HG03060 (cell line): ENCODE measurements around the gene SPAG9.

ENCODE experiments used
- ATAC-seq: cut with Tn5 transposase; IDR thresholded peaks from one replicate; pipeline ENCODE4 v1.9.1; 2021; ENCODE audit warnings: low read depth, moderate number of reproducible peaks; ENCODE audit not compliant: unreplicated experiment

The SPAG9 gene

DNA sequence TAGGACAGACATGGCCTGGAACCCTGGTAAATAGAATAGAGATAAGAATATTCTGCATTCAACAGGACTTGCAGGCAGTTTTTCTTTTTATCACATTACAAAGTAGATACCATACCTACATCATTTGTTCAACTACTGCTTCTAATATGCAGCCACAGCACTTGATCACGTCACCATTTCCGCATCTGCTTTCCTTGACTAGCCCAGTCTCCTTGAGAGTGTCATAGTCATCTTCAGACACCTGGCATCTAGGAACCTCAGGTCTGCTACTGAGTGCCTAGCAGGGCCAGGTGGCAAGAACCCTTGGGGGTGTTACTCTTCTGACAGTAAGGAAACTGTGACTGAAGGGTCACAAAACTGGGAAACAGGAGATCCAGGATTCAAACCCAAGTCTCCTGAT lies 161.3 kb downstream of the SPAG9 start:
- ATAC-seq: no peak

DNA sequence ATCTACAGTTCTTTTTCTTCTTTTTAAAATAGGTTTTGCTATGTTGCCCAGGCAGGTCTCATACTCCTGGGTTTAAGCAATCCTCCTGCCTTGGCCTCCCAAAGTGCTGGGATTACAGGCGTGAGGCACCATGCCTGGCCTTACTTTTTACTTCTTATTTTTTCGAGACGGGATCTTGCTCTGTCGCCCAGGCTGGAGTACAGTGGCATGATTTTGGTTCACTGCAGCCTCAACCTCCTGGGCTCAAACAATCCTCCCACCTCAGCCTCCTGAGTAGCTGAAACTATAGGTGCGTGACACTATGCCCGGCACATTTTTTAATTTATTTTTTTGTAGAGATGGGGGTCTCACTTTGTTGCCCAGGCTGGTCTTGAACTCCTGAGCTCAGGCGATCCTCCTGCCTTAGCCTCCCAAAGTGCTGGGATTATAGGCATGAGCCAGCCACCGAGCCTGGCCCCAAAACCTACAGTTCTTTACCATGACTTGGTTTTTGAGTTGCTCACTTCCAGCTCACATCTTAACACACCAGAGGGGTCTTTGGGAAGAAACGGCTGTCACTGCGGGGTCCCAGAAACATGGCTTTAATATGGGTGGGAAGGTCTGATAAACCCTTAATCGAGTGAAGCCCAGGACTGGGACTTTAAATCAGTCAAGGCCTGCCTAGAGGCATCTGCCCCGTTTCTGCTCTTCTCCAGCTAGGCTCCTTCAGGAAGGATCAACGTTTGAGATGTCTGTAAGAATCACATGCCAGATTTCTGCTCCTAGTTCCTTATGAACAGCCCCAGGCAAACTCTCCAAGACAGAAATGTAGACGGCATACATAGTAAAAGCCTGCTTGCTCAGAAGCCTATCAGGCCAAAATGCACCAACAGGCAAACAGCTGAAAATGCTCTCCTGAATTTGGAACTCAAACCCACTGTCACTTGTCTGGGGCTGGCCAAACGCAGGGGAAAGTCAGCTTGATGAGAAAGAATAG lies 162.8 kb downstream of the SPAG9 start:
- no peak for ATAC-seq

DNA sequence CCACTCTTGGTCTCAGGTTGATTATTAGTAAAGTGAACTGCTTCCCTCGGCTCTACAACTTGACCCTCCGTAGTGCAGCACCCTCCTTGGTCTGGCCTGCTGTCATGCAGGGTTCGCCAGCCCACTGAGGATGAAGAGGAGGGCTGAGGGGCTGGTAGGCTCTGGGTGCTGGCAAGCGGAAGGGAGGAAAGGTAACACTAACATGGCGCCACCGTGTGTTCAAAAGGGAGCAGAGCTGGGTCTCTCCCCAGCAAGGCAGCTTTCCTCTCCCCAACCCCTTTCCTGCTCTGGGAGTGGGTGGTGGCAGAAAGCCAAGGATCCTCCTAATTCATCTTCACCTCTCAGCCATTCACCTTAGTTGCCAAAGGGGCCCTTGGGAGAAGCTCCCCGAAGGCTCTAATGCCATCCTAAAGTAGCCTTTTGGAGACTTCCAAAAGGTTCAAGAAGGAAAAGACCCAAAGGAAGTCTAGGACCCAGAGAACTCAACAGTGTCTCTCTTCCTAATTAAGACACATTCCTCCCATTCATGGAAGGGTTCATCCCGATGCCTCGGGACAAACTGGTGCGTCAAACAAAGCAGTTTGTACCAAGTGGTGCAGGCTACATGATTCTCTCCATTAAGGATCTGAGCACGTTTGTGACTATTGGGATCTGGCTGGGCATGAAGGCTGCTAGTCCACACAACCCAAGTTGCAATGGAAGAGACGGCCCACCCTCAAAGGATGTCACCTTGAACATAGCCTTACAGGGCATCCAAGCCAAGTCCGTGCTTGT lies 163.7 kb downstream of the SPAG9 start:
- ATAC-seq: no peak

DNA sequence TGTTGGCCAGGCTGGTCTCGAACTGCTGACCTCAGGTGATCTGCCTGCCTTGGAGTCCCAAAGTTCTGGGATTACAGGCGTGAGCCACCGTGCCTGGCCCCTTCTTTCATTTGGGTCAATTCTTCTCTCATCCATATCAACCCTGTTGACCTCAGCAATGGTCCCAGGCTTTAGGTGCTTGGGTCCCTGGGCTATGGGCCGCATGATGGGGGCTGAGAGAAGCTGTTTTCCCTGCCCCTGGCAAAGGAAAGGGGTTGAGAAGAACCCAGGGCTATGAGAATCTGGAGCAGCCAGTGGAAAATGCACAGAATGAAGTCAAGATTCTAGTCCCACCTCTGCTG lies 164.3 kb downstream of the SPAG9 start:
- ATAC-seq: no peak

DNA sequence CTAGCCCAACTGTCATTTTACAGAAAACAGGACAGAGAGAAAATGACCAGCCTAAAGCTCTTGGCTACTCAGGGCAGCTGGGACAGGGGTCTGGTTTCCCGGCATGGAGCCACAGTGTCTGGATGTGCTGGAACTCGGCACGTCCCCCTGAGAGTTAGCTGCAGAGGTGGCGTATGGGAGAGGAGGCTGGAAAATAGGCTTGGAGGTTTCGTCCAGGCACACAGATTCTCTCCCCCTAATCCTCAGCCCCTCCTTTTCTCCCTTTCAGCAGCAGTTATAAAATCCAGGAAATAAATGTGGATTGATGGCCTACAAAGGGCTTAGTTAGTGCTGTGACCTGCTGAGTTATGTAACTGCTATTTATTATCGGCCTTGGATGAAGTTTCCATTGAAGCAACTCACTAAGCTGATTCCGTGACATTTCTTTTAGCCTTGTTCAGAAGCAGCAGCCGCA lies 165.0 kb downstream of the SPAG9 start:
- ATAC-seq: no peak

DNA sequence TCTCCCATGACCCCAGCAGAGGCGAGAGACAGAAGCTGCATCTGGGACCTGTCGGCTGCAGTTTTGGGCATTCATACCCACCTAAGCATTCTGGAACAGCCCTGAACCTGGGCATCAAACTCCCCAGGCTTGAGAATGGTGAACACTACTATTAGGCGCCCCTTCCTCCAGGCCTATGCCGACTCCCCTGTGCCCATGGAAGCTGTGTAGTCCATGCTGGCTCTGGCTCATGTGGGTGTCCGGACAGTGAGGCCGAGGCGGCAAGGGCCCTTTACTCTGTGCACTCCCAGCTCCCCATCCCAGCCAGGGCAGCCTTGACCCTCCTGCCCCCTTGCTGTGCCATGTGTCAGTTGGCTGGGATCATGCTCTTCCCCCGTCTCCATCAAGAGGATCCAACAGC lies 165.5 kb downstream of the SPAG9 start:
- ATAC-seq: no peak

DNA sequence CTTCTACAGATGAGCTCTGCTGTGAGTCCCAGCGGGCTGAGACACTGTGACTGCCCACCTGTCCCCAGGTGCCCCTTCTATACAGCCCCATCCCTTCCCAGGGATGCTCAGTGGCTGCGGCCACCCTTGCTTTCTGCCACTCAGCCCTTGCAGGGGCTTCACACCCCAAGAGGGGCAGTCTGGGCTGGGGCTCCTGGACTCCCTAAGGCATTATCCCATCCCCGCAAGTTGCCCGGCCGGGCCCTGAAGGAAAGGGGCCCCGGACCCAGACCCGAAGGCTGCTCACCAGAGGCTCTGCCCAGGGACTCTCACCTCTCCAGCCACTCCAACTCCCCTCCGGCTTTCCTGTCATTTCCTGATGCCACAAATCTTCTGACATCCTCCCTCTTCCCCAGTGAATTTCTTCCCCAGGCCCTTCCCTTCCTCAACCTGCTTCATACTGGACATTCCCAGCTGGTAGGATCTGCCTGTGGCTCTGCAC lies 166.0 kb downstream of the SPAG9 start:
- no peak for ATAC-seq

DNA sequence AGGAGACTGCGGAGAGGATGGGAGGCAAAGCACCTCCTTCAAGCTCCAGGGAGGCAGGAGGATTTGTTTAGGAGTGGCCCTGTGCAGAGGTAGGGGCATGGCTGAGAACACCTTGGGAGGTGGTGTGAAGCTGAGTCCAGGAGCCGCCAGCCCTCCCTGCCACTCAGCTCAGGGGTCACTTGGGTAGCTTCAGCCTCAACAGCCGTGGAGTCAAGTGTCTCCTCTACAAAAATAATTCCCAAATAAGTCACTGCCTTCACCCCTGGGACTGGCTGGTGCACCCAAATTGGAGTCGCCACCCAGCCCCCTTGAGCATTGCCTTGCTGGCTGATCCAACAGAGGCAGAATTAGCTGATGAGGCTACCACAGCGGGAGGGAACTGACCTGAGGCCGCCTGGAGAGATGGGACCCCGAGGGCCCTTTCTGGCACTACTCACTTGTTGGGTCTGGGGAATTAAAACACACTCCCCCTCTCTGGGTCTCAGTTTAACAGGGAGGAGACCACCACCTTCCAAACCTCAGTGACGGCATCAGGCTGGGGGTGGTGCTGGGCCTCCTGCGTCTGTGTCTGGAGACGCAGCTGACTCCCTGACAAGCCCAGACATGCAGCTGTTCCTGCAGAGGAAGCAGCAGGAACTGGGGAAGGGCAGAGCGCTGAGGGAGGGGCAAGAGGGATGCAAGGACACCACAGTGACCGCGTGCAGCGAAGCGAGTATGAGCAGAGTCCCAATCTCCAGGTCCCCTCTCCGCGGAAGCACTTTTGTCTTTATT lies 166.7 kb downstream of the SPAG9 start:
- no peak for ATAC-seq

DNA sequence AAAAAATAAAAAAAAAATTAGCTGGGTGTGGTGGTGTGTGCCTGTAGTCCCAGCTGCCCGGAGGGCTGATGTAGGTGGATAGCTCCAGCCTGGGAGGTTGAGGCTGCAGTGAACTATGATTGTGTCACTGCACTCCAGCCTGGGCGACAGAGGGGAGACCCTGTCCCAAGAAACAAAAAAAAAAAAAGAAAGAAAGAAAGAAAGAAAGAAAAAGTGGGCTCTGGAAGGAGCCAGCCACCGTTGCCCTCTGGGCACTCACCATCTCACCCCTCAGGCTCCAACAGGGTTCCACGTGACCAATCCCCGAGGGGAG lies 167.2 kb downstream of the SPAG9 start:
- ATAC-seq: no peak

DNA sequence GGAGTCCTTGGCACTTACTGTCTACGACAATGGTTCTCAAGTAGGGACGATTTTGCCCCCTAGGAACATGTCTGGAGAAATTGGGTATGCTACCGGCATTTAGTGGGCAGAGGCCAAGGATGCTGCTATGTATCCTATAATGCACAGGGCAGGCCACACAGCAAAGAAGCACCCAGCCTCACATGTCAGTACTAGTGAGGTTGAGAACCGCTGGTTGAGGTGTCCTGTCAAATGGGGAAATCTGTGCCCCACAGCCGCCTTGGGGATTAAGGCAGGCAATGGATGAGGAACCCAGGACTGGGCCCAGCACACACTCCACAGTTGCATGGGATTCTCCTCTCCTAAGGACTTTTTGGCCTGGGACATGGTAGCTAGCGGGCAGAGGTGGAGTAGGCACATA lies 167.8 kb downstream of the SPAG9 start:
- no peak for ATAC-seq

DNA sequence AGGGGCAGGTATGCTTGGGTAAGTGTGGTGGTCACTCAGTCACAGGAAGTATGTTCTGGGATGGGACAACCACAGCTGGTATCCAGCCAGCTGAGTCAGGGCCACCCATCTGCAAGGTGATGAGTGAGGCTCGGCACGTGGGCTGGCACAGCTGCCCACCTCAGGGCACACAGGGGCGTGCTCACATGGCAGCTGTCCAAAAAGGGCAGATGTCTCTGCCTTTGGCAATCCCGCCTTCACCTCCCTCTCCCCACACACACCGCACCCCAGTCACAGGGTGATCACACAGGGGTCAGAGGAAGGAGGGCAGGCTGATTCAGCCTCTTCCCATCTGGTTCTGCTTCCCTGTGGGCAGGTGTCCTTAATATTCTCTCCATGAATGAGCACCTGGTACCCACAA lies 168.7 kb downstream of the SPAG9 start:
- no peak for ATAC-seq

DNA sequence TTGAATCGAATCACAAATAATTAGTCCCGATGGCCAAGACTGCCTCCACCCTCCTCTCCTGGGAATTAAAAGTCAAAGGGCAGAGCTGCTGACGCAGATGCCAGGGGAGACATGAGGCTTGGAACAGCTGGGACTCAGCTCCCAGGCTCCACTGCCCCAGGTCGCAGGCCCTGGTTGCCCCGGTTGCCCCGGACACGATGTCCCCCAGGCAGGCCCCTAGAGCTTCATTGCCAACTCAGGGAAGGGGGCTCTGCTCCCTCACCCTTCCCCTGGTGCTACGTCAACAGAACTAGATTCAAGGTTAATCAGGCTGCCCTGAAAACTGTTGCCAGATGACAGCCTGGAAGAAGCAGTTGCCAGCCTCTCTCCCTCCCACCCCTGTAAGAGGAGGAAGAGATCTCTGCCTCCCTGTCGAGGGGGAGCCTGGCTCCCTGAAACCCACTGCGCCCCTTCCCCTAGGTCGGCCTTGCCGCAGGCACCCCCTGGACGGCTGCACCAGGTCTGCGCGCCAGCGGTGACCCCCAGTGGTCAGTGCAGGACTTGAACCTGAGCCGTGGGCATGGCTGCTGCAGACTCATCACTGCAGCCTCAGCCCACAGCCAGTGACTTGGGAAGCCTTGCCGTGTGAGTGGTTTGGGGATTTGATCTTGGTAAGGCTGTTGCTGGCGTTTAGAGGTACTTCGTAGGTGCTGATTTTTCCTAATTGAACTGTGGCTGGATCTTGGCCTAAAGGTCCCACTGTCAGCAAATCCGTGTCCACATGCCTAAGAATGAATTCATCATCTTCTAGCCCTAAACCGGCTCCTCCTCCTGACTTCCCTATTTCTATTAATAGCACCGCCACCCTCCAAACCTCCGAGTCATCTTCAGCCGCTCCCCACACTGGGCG lies 170.4 kb downstream of the SPAG9 start:
- no peak for ATAC-seq

DNA sequence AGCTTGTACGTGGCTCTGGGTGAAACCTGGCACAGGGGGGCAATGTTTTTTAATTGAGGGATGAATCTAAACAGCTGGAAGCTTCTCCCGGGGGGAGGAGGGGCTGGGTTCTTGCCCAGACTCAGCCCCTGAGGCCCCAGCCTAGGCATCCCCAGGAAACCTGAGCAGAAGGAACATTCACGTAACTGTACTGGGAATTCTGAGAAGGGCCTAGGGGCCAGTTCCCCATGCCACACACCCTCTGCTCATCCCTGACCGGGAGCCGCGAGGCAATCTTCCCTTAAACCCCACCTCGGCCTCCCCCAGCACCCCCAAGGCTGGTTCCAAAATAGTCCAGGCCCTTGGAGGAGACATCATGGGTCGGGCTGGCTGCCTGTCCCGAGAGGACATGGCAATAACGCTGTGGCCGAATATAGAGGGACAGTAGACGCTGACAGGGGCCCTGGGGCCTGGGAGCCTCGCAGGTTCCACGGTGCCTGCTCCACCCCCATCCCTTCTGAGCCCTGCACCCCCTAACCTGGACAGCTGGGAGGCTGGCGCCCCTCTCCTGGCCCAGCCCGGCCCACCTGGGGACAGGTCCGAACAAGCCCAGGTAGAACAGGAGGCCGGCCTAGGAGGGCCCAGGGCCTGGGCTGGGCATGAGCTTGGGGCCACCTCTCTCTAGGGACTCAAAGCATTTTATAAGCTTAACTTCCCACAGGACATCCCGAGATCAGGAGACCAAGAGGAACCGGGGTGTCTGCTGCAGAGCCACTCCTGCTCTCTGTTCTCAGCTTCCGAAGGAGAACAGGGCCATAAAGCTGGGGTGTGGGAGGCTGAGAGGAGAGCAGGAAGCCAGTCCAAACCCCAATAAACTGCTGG lies 171.3 kb downstream of the SPAG9 start:
- ATAC-seq: no peak

DNA sequence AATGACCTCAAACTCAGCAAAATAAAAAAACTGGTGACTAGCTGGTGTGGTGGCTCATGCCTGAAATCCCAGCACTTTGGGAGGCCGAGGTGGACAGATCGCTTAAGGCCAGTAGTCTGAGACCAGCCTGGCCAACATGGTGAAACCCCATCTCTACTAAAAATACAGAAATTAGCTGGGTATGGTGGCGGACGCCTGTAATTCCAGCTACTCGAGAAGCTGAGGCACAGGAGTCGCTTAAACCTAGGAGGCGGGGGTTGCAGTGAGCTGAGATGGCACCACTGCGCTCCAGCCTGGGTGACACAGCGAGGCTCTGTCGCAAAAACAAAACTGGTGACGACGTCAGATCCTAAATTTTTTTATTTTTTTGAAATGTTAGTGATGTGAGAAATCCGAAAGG lies 172.0 kb downstream of the SPAG9 start:
- ATAC-seq: no peak

DNA sequence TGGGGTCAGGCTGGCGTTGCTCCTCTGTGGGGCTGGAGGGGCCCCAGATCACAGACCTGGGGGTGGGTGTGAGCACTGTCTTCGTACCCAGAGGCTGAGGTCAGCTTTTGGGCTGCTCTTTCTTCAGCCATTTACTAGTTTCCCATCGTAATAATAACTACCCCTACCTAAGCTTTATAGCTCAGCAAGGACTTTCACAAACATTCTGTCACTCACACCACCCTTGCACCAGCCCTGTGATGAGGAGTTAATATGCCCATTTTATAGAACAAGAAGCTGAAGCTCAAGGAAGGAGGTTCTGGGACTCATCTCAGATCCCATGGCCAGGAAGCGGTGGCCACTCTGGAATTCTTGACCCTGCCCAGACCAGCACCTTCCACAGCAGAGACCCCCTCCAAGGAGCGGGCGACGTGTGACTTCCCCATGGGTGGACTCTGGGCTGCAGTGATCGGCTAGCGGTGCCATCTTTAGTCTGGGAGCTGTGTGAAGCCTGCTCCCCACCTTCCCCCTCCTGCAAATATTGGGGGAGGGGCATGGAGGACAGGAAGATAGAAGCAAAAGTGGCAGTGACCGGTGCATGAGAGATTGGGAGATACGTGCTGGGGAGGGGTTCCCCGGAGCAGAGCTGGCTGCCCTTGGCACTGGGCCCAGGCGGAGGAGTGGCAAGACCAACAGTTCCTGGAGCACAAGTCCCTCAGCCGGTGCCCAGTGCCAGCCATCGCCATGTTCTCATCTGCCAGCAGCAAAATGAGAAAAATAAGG lies 172.7 kb downstream of the SPAG9 start:
- no peak for ATAC-seq

DNA sequence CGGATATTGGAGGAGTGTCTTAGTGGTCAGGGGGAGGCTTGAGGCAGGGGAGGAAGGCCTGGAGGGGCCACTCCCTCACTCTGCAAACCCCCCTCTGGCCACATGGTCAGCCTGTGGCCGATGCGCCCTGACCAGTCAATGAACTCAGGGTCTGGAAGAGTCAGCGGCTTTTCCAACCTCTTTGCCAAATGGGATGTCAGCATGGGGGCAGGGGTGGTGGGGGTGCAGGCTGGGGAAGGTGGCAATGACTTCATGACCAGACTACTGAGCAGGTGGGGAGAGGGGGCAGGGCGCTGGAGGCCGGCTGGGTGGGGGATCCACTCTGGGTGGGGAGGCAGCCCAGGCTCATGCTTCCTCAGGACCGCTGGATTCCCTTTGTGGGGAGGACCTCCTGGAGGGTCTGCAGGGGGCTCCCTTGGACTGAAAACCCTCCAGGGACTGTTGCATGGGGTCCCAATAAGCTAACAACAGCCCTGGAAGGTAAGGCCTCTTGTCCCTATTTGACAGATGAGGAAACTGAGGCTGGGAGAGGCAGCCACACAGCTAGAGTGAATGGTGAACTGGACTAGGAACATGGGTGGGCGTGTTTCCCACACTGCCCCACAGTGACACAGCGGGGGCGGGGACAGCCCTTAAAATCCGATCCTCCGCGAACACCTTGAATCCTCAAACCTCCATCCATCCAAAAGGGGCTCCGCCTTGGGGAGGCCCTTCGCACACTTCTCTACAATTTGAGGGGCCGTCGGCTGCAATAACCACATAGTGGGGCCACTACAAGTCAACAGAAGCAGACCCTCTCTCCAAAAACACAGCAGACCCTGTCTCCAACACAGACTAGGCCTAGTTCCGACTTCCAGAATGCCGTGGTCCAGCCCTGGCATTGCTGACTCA lies 173.5 kb downstream of the SPAG9 start:
- ATAC-seq: no peak

DNA sequence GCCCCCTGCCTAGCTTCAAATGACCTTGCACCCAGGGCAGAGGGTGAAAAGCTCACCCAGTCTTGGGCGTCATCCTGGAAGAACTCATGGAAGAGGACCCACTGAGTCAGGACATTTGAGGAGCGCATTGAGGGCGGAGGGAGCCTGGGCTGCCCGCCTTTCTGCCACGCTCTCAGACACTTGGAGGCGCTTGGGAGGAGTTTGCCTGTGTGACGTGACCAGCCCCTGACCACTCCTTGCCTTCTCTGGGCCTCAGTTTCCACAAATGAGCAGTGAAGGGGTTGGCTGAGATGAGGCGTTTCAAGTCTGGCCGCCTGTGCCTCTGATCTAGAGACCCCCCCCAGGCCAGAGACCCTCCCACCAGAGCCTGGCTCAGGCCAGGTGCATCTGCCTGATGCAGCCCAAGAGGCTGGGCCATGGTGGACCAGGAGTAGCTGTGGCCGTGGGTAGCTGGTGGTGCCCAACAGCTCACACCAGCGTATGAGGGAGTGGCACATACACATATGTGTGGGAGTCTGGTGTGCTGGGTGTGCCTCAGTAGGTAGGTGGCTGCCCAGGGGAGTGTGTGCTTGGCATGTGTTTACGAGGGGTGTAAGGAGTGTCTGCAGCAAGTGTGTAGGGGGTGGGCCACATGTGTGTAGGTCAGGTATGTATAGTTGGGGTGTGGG lies 174.3 kb downstream of the SPAG9 start:
- ATAC-seq: no peak
